Left lobe of liver (tissue), 2 donors: ENCODE data around the gene CHRM4. TPM values are rescaled to one million over a fixed set of nuclear protein-coding genes. Genes with fewer than 3 reads are reported as not detected.
"Not testable (repeated sequence)": the region's sequence is repeated elsewhere in the genome, so short reads cannot be mapped to it uniquely, and the experiment has no call there.

Source experiments
- ATAC-seq: fragments of 200-7000 bp; cut with Tn5 transposase; one replicate; pipeline ENCODE4 v1.9.1; 2020; ENCODE audit warnings: mild to moderate bottlenecking, moderate library complexity
- DNase-seq: peaks from one replicate; pipeline ENCODE4 v3.0.0-alpha.2; 2020; ENCODE audit warnings: low spot score
- total RNA-seq: library from RNA; stranded (reverse); gene quantifications from one replicate; pipeline ENCODE4 v1.2.1, GENCODE V29; 2021
- donor health status: DM: no; HTN: no; CAD: no; lungs with moderate emphysema.
- donor health status: DM: no; HTN: yes; CAD: no.

CHRM4 gene
- total RNA-seq, 1 donor from 2014 or later, result not detected

GRCh38 chr11:46383404-46383758, 8.2 kb downstream of the CHRM4 start:
- ATAC-seq (no peak), DNase-seq (no peak)

DNA sequence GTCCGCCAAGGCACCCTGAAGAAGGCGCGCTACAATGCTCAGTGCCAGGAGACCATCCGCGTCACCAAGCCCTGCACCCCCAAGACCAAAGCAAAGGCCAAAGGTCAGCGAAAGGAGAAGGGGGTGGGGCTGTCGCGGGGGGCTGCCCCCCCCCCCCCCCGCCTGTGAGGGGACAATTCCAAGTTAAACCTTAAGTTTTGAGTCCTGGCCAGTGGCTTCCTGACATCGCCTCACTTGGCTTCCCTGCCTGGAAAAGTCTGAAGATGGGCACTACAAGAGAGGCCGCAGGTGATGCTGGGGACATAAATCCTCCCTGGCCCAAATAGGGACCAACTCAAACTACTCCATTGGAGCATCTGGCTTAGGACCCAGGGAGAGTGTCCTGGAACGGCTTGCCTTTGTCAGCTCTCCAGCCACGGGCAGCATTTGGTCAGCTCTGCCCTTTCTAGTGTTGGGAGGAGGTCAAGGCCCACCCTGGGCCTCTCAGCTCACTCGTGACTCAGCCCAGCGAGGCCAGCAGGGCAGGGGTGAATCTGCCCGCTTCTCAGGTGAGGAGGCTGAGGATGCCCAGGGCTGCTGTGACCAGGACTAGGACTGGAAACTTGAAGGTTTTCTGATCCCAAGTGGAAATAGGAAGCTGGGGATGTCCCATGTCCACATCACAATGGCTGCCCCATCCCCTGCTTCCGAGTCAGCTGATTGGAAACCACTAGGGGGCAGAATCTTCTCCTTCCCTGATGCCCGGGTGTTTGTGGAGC, 8.8 kb downstream of the CHRM4 start:
- ATAC-seq (peak; percentile 51), DNase-seq (no peak)

DNA sequence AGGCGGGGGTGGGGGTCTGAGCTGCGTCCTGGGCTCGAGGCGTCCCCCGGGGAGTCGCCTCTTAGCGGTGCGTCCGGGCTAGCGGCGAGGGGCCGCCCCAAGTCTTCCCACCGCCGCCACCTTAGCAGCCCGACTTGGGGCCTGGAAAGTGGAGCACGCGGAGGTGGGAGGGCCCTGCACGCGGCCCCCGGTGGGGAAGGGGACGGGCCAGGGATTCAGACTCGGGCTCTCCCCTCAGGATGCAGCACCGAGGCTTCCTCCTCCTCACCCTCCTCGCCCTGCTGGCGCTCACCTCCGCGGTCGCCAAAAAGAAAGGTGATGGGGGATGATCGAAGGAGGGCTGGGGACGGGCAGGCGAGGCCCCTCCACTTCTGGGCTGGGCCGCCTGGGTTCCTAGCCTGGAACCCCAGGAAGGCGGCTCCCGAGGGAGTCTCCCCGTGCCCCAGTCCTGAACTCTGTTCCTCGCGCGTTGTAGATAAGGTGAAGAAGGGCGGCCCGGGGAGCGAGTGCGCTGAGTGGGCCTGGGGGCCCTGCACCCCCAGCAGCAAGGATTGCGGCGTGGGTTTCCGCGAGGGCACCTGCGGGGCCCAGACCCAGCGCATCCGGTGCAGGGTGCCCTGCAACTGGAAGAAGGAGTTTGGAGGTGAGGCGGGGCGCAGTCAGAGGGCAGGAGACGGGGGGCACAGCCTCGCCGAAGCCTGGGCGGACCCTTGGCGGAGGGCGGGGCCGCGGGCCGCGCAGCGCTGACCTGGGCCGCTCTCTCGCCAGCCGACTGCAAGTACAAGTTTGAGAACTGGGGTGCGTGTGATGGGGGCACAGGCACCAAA, 9.5 kb downstream of the CHRM4 start:
- ATAC-seq (no peak), DNase-seq (no peak)

GRCh38 chr11:46381048-46381818, 10.3 kb downstream of the CHRM4 start, which contains the start of gene MDK:
MDK (plus strand) TSS chr11:46381669; CDS start chr11:46382058, 389 bp downstream.
- no peak for DNase-seq
- peak; percentile 25 for ATAC-seq

- DNase-seq (peak; percentile 70), ATAC-seq (peak; percentile 77)
Observed at GRCh38 chr11:46380340-46381047, 11.1 kb downstream of the CHRM4 start.

GRCh38 chr11:46379482-46380293, 11.9 kb downstream of the CHRM4 start:
- not testable (repeated sequence) for DNase-seq, ATAC-seq

- ATAC-seq (no peak), DNase-seq (no peak)
Observed at GRCh38 chr11:46378811-46379481, 12.6 kb downstream of the CHRM4 start.

- ATAC-seq, result no peak
- DNase-seq, result no peak
Observed at GRCh38 chr11:46378296-46378695, 13.3 kb downstream of the CHRM4 start.

- ATAC-seq, result no peak
- DNase-seq, result no peak
Observed at GRCh38 chr11:46377831-46378230, 13.7 kb downstream of the CHRM4 start.

DNA sequence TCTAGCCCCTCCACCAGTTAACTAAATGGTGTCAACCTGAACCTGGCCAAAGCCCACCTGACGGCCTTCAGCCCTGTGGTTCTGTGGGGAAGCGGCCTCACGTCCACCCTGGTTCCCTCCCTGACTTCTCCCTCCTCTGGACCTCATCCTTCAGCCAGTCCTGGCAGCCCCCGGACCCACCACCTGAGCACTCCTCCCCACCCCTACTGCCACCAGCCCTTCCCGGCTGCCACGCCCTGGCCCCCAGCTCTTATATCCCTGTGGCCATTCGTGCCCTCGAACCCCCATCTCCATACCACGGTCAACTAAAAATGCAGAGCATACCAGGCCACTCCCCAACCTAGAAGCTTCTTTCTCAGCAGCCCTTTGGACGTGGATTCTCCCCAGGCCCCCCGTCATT, 14.3 kb downstream of the CHRM4 start:
- no peak for ATAC-seq
- DNase-seq, result no peak

- DNase-seq (no peak), ATAC-seq (no peak)
Observed at GRCh38 chr11:46376258-46377050, 15.1 kb downstream of the CHRM4 start.

GRCh38 chr11:46375392-46376101, 16.0 kb downstream of the CHRM4 start:
- DNase-seq (no peak), ATAC-seq (no peak)

DNA sequence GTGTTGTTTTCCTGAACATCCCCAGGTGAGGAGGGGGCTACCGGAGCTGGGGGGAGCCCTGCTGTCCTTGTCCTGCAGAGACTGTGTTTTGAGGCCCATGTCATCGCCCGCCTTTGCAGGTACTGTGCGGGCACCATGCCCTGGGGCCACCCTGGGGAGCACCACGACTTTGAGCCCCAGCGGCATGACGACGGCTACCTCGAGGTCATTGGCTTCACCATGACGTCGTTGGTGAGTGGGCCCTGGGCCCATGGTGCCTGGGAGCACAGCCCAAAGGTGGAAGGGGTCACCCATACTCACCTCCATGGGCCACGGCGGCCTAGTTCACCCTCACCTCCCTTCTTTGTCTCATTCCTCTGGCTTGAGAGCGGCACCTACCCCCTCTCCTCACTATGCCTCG, 16.8 kb downstream of the CHRM4 start:
- ATAC-seq (no peak), DNase-seq (no peak)

GRCh38 chr11:46373787-46374740, 17.5 kb downstream of the CHRM4 start:
- ATAC-seq, result no peak
- DNase-seq, result no peak

DNA sequence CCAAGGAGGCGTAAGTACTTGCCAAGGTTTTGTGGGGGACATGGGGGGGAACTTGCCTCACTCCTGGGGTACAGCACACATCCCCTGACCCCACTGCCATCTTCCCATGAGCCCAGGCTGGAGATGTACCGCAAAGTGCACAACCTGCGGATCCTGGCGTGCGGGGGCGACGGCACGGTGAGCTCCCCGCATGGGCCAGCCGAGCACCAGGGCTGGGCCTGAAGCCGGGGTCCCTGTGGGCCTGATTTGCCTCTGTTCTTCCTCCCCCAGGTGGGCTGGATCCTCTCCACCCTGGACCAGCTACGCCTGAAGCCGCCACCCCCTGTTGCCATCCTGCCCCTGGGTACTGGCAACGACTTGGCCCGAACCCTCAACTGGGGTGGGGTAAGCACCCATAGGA, 19.1 kb downstream of the CHRM4 start:
- DNase-seq, ATAC-seq: not testable (repeated sequence)

GRCh38 chr11:46372086-46372485, 19.5 kb downstream of the CHRM4 start:
- ATAC-seq (no peak), DNase-seq (no peak)

- DNase-seq, ATAC-seq: not testable (repeated sequence)
Observed at GRCh38 chr11:46371262-46371661, 20.3 kb downstream of the CHRM4 start.
